ENCODE data around the gene C11orf71.

Gene C11orf71

GRCh38 chr11:114426280-114426679 lies 26.0 kb upstream of the C11orf71 start:
- no peak for TF ChIP-seq NFIC (IDR thresholded peaks at IDR 0.05)
- TF ChIP-seq FOXM1 (IDR thresholded peaks at IDR 0.05; ENCODE audit: borderline replicate concordance, low read depth): no peak
- TF ChIP-seq REST (IDR thresholded peaks at IDR 0.05; ENCODE audit: low read depth): no peak
- no peak for TF ChIP-seq USF1 (IDR thresholded peaks at IDR 0.05)
- TF ChIP-seq TAF1 (IDR thresholded peaks at IDR 0.05; ENCODE audit: low read depth): no peak
- TF ChIP-seq ZBTB7A (IDR thresholded peaks at IDR 0.05; ENCODE audit: low read depth): no peak
- no peak for TF ChIP-seq CEBPB (IDR thresholded peaks at IDR 0.05)
- no peak for TF ChIP-seq TEAD4 (IDR thresholded peaks at IDR 0.05)
- TF ChIP-seq TCF12 (IDR thresholded peaks at IDR 0.05; ENCODE audit: low read depth): no peak
- no peak for TF ChIP-seq YY1 (IDR thresholded peaks at IDR 0.05; ENCODE audit: low read depth)
- TF ChIP-seq EP300 (IDR thresholded peaks at IDR 0.05; ENCODE audit: borderline replicate concordance): no peak
- TF ChIP-seq MAX (IDR thresholded peaks at IDR 0.05): no peak
- TF ChIP-seq RAD21 (IDR thresholded peaks at IDR 0.05; ENCODE audit: low read depth): no peak

GRCh38 chr11:114416441-114416961 lies 16.2 kb upstream of the C11orf71 start:
- TF ChIP-seq NFIC (IDR thresholded peaks at IDR 0.05) (no peak), EP300 (IDR thresholded peaks at IDR 0.05; ENCODE audit: borderline replicate concordance) (no peak), YY1 (IDR thresholded peaks at IDR 0.05; ENCODE audit: low read depth) (no peak), TEAD4 (IDR thresholded peaks at IDR 0.05) (no peak; the same call in 1 of the 2 replicates), ZBTB7A (IDR thresholded peaks at IDR 0.05; ENCODE audit: low read depth) (no peak), FOXM1 (IDR thresholded peaks at IDR 0.05; ENCODE audit: borderline replicate concordance, low read depth) (no peak), CEBPB (IDR thresholded peaks at IDR 0.05) (no peak), MAX (IDR thresholded peaks at IDR 0.05) (no peak), CREB1 (IDR thresholded peaks at IDR 0.05; ENCODE audit: low read depth) (no peak), USF1 (IDR thresholded peaks at IDR 0.05) (no peak), TAF1 (IDR thresholded peaks at IDR 0.05; ENCODE audit: low read depth) (no peak), RAD21 (IDR thresholded peaks at IDR 0.05; ENCODE audit: low read depth) (no peak), EGR1 (IDR thresholded peaks at IDR 0.05) (no peak), REST (IDR thresholded peaks at IDR 0.05; ENCODE audit: low read depth) (no peak), TCF12 (IDR thresholded peaks at IDR 0.05; ENCODE audit: low read depth) (no peak)

- no peak for TF ChIP-seq ZBTB7A (IDR thresholded peaks at IDR 0.05; ENCODE audit: low read depth)
- TF ChIP-seq USF1 (IDR thresholded peaks at IDR 0.05): no peak
- TF ChIP-seq FOXM1 (IDR thresholded peaks at IDR 0.05; ENCODE audit: borderline replicate concordance, low read depth): no peak
- TF ChIP-seq EGR1 (IDR thresholded peaks at IDR 0.05): no peak
- TF ChIP-seq CEBPB (IDR thresholded peaks at IDR 0.05): no peak
- no peak for TF ChIP-seq MAX (IDR thresholded peaks at IDR 0.05)
- no peak for TF ChIP-seq YY1 (IDR thresholded peaks at IDR 0.05; ENCODE audit: low read depth)
- TF ChIP-seq NFIC (IDR thresholded peaks at IDR 0.05): no peak
- no peak for TF ChIP-seq REST (IDR thresholded peaks at IDR 0.05; ENCODE audit: low read depth)
- no peak for TF ChIP-seq TEAD4 (IDR thresholded peaks at IDR 0.05)
- no peak for TF ChIP-seq CREB1 (IDR thresholded peaks at IDR 0.05; ENCODE audit: low read depth)
- TF ChIP-seq EP300 (IDR thresholded peaks at IDR 0.05; ENCODE audit: borderline replicate concordance): no peak
- TF ChIP-seq RAD21 (IDR thresholded peaks at IDR 0.05; ENCODE audit: low read depth): no peak
- TF ChIP-seq TCF12 (IDR thresholded peaks at IDR 0.05; ENCODE audit: low read depth): no peak
- no peak for TF ChIP-seq TAF1 (IDR thresholded peaks at IDR 0.05; ENCODE audit: low read depth)
Measured at GRCh38 chr11:114413958-114414357, 13.6 kb upstream of the C11orf71 start.

Data from Ishikawa (cell line).